Hepatic stellate cell (primary cell): Measurements from ENCODE around the gene PRRX2.
A peak's percentile ranks its signal among the peaks of the same experiment; 100 is the strongest.
"Not testable (repeated sequence)": the region's sequence is repeated elsewhere in the genome, so short reads cannot be mapped to it uniquely, and the experiment has no call there.

Source experiments
- DNase-seq: peaks from one replicate; pipeline ENCODE4 v3.0.0; 2011; ENCODE audit warnings: low spot score

PRRX2 gene

DNA sequence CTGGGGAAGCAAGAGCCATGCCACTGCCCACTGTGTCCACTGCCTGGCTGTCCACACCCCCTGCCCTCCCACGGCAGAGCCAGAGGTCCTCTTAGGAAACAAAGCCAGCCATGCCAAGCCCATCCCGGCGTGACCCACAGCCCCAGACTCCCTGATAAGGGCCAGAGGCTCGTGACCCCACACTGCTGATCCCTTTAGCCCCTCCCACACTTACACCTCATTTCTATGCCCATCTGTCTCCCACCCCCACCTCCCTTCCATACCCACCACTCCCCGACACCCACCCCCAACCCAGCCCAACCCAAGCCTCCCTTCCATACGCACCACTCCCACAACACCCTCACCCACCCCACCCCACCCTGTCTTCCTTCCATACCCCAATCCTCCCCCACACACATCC is 70.1 kb downstream of the PRRX2 start:
- DNase-seq = no peak

DNA sequence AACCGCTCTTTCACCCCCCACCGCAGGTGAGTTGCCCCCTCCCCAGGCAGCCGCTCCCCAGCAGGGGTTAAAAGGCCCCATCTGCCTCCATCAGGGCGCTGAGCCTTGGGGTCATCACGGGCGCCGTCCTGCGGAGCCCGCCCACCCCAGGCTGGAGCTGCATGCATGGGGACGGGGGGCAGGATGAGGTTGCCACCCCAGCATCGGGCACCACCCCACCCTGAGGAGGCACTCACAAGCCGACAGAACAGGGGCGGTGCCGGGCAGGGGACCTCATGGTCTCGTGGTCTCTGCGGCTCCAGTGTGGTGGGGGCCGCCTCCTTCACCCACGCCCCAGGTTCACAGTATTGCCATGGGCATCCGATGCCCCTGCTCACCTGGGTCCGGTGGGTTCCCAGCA is 70.9 kb downstream of the PRRX2 start:
- DNase-seq = no peak

DNA sequence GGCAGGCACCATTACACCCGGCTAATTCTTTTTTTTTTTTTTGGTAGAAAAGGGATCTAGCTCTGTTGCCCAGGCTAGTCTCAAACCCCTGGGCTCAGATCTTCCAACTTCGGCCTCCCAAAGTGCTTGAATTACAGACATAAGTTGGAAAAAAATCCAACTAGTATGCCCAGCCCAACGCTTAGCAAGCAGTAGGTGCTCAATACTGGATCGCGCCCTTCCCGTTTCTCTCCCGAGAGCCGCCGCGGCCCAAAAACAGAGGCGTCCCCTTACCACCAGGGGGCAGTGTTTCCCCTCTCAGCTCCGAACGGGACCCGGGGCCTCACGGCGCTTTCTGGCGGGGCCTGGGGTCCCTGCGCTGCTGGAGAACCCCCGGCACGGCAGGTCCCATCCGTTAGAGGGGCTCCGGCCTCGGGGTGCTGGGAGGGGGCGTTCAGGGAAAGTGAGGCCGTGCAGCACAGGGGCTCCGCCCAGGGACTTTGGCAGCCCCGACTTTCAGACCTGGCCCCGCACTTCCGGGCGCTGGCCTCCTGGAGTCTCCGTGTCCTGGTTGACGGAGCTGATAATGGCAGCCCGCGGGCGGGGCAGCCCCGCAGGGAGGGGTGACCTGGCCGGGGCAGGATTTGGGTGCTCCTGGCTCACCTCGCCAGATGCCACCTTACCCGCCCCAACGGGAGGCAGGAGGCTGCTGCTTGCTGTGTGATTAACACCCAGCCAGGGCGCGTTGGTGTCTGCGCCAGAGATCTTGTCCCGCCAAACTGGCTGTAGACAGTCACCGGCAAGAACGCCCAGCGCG is 72.2 kb downstream of the PRRX2 start:
- DNase-seq = peak; percentile 88

DNA sequence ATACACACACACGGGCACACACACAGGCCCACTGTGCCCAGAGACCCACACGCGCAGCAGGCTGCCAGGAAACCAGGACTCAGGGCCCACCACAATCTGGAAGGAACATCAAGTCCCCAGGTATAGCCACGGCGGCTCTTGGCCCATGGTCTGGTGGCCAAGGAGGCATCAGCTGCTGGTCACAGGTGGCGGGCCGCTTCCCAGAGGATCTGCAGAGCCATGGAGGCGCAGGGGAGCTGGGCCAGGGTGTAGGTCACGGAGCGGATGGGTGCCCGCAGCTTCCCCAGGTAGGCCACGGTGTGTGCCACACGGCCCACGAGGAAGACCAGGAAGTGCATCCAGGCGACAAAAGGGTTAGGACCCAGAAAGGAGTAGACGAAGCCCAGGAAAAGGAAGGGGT is 74.0 kb downstream of the PRRX2 start:
- DNase-seq = no peak

DNA sequence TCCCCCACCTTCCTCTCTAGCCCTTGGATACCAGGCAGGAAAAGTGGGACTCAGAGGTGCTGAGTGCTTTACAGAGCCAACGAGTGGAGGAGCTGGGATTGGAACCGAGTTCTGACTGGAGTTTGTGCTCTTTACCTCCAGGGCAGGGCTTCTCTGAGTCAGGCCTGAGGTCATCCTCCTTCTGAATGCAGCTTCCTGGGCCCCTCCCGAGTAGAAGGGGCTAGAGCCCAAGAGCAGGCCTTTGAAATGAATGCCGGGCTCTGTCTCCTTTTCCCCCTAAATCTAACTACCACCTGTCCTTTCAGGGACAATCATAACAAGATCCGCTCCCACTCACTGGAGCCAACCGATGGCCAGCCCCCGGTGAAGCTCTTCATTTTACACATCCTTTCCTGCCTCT is 74.7 kb downstream of the PRRX2 start:
- DNase-seq = no peak

DNA sequence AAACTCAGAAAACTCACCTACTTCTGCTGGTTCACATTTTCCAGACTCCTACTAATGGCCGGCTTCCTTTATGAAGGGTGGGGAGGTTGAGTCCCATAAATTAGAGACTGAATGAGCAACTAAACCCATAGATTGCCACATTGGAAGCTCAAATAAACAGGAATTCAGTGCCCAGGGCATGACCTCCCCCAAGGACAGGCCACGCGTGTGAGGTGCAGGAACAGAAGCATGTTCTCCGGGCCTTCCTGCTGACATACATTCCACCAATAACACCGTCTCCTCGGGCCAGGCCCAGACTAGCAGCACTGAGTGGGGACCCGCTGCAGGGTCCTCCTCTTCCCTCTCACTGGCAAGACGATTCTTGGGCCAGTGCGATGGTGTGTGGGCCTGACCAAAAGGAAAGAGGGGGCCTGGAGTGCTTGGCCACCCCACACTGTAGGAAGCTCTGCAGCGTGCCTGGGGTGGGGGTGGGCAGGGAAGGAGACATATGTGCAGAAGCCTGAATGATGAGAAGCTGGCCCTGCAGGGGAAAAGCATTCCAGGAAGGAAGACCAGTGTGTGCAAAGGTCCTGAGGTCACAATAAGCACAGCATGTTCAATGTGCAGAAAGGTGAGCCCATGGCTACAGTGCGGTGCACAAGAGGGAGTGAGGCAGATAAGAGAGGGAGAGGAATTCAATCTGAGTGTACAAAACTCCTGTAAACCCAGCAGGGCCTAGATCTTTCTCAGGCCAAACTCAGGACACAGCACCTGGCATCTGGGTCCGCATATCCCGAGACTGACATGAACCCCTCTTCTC is 75.4 kb downstream of the PRRX2 start:
- no peak for DNase-seq

DNA sequence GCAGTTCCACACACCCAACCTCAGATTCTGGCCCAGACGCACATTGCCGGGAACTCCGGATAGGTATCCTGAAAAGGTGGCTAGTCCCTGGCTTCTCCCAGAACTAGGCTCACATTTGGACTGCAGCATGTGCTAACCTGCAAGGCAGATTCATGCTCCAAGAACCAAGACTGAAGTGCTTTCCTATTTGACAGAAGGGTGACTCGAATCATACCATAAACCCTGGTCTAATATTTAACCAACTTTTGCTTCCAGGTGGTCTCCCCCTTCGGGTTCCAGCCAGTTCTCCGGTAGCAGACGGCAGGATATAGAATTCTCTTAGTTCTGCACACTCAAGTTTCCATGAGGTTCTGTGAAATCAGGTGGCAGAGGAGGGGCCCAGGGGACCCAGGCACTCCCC is 79.8 kb downstream of the PRRX2 start:
- no peak for DNase-seq

DNA sequence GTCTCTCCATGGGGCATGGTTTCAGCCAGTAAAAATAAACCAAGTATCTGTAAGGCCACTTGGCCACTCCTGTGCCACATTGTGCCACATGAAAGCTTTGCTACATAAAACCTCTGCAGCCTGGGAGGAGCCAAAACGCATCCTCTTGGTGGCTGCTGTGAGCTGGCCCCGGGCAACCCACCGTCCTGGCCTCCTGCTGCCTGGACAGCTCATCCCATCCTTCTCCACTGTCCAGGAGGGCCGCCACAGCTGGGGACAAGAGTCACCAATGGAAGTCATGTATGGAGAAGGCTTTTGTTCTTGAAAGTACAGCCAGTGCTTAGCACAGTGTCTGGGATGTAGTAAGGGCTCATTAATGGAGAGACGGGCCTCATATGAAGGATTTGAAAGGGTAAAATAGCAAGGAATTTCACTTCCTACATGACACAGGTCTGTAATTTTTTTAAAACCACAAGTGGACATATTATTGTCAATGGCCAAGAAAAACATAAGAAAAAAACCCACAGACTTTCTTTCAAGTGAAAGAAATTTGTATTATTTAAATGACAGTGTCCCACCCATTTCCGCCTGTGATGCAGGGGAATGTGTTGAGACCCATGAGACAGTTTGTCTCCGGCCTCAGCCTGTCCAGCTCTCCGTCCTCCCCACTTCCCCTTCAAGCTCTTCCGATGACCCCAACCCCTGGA is 80.8 kb downstream of the PRRX2 start:
- DNase-seq = no peak

DNA sequence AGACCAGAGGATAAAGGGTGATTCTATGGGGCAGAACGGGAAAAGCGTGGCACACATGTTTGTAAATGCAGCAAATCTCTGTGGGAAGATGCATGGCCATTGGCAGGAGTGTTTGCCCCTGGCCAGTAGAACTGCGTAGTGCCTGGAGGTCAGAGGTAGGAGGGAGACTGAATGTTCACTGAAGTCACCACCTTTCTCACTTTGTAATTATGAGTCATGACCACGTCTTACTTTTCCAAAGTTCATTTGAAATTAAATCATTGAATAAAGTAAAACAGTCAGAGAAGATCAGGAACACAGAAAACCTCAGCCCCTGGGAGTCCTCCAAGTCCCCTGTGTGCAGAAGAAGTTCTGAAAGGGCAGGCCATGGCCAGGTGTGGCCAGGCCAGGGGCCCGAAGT is 82.8 kb downstream of the PRRX2 start:
- DNase-seq = no peak

DNA sequence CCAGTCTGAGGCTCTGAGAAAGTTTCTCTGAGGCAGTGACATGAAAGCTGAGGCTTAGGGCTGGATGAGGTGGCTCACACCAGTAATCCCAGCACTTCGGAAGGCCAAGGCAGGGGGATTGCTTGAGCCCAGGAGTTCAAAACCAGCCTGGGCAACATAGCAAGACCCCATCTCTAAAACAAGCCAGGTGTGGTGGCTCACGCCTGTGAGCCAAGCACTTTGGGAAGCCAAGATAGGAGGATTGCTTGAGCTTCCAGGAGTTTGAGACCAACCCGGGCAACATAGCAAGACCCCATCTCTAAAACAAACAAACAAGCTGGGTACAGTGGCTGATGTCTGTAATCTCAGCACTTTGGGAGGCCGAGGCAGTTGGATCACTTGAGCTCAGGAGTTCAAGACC is 83.6 kb downstream of the PRRX2 start:
- DNase-seq = not testable (repeated sequence)

DNA sequence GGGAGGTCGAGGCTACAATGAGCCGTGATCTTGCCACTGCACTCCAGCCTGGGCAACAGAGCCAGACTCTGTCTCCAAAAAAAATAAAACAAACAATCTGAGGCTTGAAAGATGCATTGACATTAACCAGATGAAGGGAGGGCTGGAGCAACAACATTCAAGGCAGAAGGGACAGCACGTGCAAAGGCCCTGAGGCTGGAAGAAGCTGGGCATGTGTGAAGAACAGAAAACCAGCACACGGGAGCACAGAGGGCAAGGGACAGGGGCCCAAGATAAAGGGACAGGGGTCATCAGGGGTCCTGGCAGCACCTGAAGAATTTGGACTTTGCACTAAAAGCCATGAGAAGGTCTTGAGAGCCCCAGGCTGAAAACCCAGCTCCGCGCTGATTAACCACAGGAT is 84.1 kb downstream of the PRRX2 start:
- no peak for DNase-seq

DNA sequence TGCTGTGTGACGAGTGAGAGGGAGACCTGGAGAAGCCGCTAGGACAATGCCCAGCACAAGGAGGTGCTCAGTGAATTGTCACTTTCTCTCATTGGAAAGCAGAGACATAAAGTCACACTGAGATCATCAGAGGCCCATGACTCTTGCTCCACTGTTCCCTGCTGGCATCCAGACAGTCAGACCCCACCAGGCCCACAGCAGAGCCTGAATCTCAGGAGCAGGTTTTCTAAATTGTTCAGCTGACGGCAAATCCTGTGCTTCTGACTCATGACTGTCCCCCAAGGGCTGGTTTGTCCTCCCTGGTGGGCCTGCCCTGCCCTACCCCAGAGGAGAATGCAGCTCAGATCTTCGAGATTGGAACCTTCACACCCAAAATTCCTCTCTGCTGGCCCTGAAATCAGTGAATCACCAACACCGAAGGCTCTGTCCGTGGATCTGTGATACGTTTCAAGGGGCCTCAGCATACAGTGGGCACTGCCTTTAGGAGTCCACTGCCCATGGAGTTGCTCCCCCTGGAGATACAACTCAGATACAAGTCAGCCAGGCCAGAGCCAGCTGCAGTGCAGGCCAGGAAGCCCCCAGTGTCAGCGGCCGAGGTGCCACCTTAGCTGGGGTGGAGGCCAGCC is 84.7 kb downstream of the PRRX2 start:
- no peak for DNase-seq

DNA sequence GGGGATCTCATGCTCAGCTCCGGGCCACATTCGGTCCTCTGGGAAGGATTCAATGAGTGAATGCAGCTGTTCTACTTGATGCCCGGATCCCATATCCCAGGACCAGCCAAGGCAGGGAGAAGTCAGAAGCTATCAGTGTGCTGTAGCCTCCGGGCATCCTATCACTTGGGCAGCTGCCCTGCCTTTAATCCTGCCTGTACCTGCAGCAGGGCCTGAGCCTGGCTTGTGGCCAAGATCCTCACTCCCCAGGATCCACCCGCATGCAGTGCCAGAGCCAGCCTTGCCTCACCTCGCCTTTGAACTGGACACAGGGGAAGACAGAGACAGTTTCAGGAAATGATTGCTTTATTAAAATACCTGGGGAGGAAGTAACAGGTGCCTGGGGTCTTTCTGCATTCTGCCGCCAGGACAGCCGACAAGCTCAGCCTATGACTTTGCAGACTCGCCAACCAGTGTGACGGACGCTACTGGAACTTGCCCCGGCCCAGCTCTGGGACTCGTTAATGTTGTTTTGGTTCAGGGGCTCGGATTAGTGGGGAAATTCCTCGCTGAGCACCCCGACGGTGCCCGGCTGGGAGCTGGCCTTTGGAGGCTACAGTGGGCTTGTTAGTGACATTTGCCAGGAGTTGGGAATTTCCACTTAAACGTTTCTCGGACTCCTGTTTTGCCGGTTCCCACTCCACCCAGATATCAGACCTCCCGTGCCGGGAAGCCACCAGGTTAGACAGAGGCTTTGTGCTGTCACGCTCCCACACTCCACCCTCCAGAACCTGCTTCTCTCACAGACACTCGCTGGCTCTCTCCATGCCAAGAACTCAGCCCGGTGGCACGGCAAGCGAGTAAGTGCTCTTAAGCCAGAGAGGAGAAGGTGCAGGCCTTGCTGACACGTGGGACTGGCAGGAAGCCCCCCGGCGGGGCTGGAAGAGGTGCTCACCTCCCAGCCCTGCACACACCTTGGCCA is 86.7 kb downstream of the PRRX2 start:
- DNase-seq = no peak

DNA sequence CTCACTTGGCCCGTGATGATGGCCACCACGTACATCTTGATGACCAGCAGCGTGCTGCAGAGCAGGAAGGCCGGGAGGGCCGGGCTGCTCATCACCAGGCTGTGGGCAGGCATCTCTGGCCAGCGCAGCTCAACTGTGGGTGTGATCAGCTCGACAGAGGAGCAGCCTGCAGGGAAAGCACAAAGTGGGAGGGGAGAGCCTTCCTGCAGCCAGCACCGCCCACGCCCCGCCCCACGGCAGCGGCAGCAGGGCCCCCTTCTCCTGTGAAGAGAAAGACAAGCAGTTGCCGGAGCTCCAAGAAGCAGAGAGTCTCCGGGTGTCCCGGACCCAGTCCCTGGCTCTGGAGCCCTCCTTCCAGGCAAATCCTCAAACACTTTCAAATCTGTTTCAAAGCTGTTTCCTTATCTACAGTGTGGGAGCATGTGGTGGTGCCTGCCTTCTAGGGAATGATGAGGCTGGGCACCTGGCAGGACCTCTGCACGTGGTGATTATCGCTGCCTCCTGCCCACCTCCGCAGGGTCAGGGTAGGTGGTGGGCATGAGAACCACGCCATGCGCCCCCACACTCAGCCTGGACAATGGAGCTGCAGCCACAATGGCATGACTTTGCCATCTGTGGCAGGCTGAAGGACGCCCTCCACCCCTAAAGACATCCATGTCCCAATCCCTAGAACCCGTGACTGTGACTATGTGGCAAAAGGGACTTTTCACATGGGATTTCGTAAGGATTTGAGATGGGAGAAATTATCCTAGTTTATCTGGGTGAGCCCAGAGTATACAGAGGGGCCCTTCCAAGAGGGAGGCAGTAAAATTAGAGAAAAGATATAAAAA is 87.7 kb downstream of the PRRX2 start, which contains the start of gene PTGES:
PTGES (minus strand) TSS at position 143 of the 830 bp plus-strand sequence; CDS start at position 113, 30 bp downstream.
- DNase-seq = peak; percentile 87

DNA sequence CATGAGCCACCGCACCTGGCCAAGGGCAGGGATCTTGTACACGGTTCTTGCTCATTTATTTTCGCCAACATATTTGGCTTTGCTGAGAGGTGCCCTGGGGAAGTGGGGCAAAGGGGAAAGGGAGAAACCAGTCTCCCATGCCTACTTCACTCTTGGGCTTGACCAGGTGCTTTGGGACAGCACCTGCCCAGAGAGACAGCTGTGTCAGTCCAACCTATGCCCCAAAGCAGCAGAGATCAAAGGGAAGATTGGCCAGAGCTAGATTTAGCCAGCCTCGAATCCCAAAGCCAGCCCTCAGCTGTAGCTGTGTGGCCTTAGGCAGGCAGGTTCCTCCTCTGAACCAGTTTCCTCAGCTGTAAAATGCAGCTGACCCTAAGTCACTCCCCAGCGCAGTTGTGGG is 89.7 kb downstream of the PRRX2 start:
- DNase-seq = no peak

DNA sequence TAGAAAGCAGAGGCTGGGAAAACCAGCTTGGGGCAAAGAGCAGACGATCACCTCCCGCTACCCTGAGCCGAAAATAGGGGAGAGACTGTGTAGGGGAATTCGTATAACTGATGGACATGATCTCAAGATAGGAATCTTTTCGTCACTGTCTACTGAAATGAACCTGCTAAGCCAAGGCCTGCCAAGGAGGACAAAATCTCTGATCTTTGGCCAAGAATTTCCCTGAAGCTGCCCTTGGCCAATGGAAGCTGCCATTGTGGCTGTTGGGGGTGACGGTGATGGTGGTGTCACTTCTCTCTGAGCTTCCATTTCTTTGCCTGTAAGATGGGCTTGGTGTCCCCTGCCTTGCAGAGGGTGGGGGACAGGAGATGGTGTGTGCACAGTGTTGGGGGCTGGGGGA is 90.7 kb downstream of the PRRX2 start:
- no peak for DNase-seq

DNA sequence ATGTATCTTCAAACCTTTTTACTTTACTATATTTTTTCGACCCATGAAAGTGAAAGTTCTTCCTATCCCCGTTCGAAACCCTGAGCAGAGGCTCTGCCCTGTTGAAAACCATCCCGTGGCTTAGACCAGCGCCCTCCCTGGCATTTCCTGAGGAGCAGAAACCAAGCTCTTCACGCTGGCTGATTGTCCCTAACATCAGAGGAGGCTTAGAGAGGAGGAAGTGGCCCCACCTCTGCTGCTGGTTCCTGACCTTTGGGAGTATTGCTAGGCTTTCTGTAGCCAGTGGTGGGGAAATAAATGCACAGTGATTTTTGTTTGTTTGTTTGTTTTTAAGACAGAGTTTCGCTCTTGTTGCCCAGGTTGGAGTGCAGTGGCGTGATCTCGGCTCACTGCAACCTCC is 91.6 kb downstream of the PRRX2 start:
- DNase-seq = no peak

DNA sequence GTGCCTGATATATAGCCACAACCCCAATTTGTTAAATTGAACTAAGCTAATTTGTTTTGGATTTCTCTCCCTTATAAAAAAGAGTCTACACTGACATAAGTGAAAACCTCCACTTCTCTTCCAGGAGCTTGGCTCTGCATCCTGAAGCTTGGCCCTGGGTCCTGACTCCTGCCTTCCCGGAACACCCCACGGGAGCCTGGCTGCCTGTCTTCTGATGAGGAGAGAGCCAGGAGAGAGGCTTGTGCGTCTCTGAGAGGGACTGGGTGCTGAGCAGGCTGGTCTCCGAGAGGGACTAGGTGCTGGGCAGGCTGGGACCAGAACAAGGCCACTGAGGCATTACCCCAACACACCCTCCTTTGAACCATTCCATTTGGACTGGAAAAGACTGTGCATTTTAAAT is 93.9 kb downstream of the PRRX2 start:
- DNase-seq = no peak

DNA sequence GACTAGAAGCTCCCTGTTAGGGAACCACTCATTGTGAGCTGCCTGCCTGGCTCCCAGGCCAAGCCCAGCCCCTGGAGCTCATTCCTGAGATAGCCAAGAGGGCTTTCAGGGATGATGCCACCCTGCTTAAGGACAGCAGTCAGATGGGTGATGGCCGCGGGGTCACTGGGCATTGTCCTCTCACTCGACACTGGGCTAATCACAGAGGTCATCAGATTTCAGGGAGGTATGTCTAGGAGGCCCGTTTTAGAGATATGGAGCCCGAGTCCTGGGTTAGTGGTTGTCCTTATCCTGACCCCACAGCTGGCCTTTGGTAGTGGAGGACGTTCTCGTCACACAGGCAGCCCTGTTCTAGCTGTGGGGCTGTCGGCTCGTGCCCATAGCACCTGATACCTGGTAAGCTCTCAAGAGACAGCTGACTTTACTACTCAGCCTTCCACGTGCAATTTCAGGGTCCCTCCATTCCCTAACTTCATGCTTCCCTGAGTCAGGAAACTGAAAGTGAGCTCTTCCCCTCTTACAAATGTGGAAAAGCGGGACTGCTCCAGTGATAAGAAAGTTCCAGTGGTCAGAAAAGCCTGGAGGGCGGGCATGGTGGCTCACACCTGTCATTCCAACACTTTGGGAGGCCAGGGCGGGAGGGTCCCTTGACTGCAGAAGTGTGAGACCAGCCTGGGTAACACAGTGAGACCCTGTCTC is 94.5 kb downstream of the PRRX2 start:
- DNase-seq = no peak

DNA sequence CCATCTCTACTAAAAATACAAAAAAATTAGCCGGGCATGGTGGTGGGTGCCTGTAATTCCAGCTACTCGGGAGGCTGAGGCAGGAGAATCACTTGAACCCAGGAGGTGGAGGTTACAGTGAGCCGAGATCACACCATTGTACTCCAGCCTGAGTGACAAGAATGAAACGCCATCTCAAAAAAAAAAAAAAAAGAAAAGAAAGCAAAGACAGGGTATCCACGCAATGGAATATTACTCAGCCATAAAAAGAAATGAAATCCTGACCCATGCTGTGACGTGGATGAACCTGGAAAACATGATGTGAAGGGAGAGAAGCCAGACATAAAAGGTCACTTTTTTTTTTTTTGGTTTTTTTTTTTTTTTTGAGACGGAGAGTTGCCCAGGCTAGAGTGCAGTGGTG is 95.3 kb downstream of the PRRX2 start:
- DNase-seq = not testable (repeated sequence)
